ENCODE results near the gene E2F3.
"Not testable (repeated sequence)": the region's sequence is repeated elsewhere in the genome, so short reads cannot be mapped to it uniquely, and the experiment has no call there.

E2F3 gene

GRCh38 chr6:20467437-20467836 is 65.8 kb downstream of the E2F3 start:
- DNase-seq (ENCODE audit: low spot score) = no peak

GRCh38 chr6:20468209-20468608 is 66.5 kb downstream of the E2F3 start:
- DNase-seq (ENCODE audit: low spot score) = no peak

GRCh38 chr6:20472748-20473147 is 71.1 kb downstream of the E2F3 start:
- no peak for DNase-seq (ENCODE audit: low spot score)

GRCh38 chr6:20473518-20473917 is 71.8 kb downstream of the E2F3 start:
- DNase-seq (ENCODE audit: low spot score) = no peak

GRCh38 chr6:20474874-20475542 is 73.3 kb downstream of the E2F3 start:
- DNase-seq (ENCODE audit: low spot score) = no peak

GRCh38 chr6:20476501-20477043 is 74.9 kb downstream of the E2F3 start:
- no peak for DNase-seq (ENCODE audit: low spot score)

GRCh38 chr6:20477485-20477884 is 75.8 kb downstream of the E2F3 start:
- DNase-seq (ENCODE audit: low spot score) = no peak

GRCh38 chr6:20479060-20479459 is 77.4 kb downstream of the E2F3 start:
- DNase-seq (ENCODE audit: low spot score) = no peak

GRCh38 chr6:20479526-20479925 is 77.8 kb downstream of the E2F3 start:
- DNase-seq (ENCODE audit: low spot score) = no peak

GRCh38 chr6:20481281-20481680 is 79.6 kb downstream of the E2F3 start:
- DNase-seq (ENCODE audit: low spot score) = no peak

- no peak for DNase-seq (ENCODE audit: low spot score)
Observed at GRCh38 chr6:20483887-20484497, 82.3 kb downstream of the E2F3 start.

- no peak for DNase-seq (ENCODE audit: low spot score)
Observed at GRCh38 chr6:20486641-20487040, 85.0 kb downstream of the E2F3 start.

- DNase-seq (ENCODE audit: low spot score) = no peak
Observed at GRCh38 chr6:20487669-20488375, 86.1 kb downstream of the E2F3 start.

- DNase-seq (ENCODE audit: low spot score) = no peak
Observed at GRCh38 chr6:20490591-20490990, 88.9 kb downstream of the E2F3 start.

GRCh38 chr6:20492099-20492498 is 90.4 kb downstream of the E2F3 start:
- DNase-seq (ENCODE audit: low spot score) = no peak

GRCh38 chr6:20497216-20498040 is 95.7 kb downstream of the E2F3 start:
- DNase-seq (ENCODE audit: low spot score) = peak; percentile 45

GRCh38 chr6:20498041-20498385 is 96.3 kb downstream of the E2F3 start:
- no peak for DNase-seq (ENCODE audit: low spot score)

GRCh38 chr6:20509212-20509611 is 107.5 kb downstream of the E2F3 start:
- DNase-seq (ENCODE audit: low spot score) = no peak

GRCh38 chr6:20511852-20512251 is 110.2 kb downstream of the E2F3 start:
- DNase-seq (ENCODE audit: low spot score) = no peak

GRCh38 chr6:20525208-20525607 is 123.5 kb downstream of the E2F3 start:
- DNase-seq (ENCODE audit: low spot score) = not testable (repeated sequence)

- DNase-seq (ENCODE audit: low spot score) = not testable (repeated sequence)
Observed at GRCh38 chr6:20529086-20529448, 127.4 kb downstream of the E2F3 start.

GRCh38 chr6:20532881-20533280 is 131.2 kb downstream of the E2F3 start:
- no peak for DNase-seq (ENCODE audit: low spot score)

Data from hepatic stellate cell (primary cell).